Upper lobe of left lung (tissue), 4 donors: Measurements from ENCODE around the gene NELFB.
A peak's percentile ranks its signal among the peaks of the same experiment; 100 is the strongest.

Experiments
- CTCF ChIP-seq, 6 experiments: fragments of 450-650 bp in 4 of 6; fragments of 200-600 bp in 2 of 6; sonication (generic) in 2 of 6; IDR thresholded peaks; one replicate each; pipeline ENCODE4 v1.5.1; 2016 to 2019; ENCODE audit warnings: antibody characterized with exemption in 6 of 6
- POLR2A ChIP-seq, 4 donors: fragments of 450-650 bp; IDR thresholded peaks; one replicate each; pipeline ENCODE4 v1.5.1; 2016 to 2017; ENCODE audit warnings: antibody characterized with exemption in 4 of 4, mild to moderate bottlenecking in 2 of 4

GRCh38 chr9:137280474-137281344 is 25.6 kb downstream of the NELFB start:
- peak in 1 of 6 experiments; percentile 11 for TF ChIP-seq CTCF (IDR thresholded peaks at IDR 0.05)
- no peak for TF ChIP-seq POLR2A (IDR thresholded peaks at IDR 0.05)
